ENCODE results near the gene TRMT44. TPM values are rescaled to one million over a fixed set of nuclear protein-coding genes. Genes with fewer than 3 reads are reported as not detected.
"Not testable (repeated sequence)": the region's sequence is repeated elsewhere in the genome, so short reads cannot be mapped to it uniquely, and the experiment has no call there.

Gene TRMT44
- total RNA-seq, 1 experiment from 2014 or later = 9.6 TPM

- peak; percentile 40 for DNase-seq (ENCODE audit: low spot score)
Measured at GRCh38 chr4:8406887-8407286, 33.7 kb upstream of the TRMT44 start.

- DNase-seq (ENCODE audit: low spot score) = no peak
Measured at GRCh38 chr4:8407316-8407715, 33.3 kb upstream of the TRMT44 start.

GRCh38 chr4:8407756-8408155, 32.8 kb upstream of the TRMT44 start:
- no peak for DNase-seq (ENCODE audit: low spot score)

GRCh38 chr4:8409264-8410065, 31.1 kb upstream of the TRMT44 start:
- DNase-seq (ENCODE audit: low spot score) = peak; percentile 42

GRCh38 chr4:8410066-8410625, 30.4 kb upstream of the TRMT44 start:
- DNase-seq (ENCODE audit: low spot score) = no peak

GRCh38 chr4:8410641-8411271, 29.8 kb upstream of the TRMT44 start:
- peak; percentile 72 for DNase-seq (ENCODE audit: low spot score)

- DNase-seq (ENCODE audit: low spot score) = no peak
Measured at GRCh38 chr4:8411351-8412180, 29.0 kb upstream of the TRMT44 start.

GRCh38 chr4:8412288-8412687, 28.3 kb upstream of the TRMT44 start:
- DNase-seq (ENCODE audit: low spot score) = no peak

GRCh38 chr4:8414377-8414776, 26.2 kb upstream of the TRMT44 start:
- peak; percentile 69 for DNase-seq (ENCODE audit: low spot score)

- DNase-seq (ENCODE audit: low spot score) = no peak
Measured at GRCh38 chr4:8417071-8417614, 23.4 kb upstream of the TRMT44 start.

- peak; percentile 52 for DNase-seq (ENCODE audit: low spot score)
Measured at GRCh38 chr4:8419222-8420041, 21.1 kb upstream of the TRMT44 start.

- not testable (repeated sequence) for DNase-seq (ENCODE audit: low spot score)
Measured at GRCh38 chr4:8420151-8420550, 20.4 kb upstream of the TRMT44 start.

- DNase-seq (ENCODE audit: low spot score) = no peak
Measured at GRCh38 chr4:8422327-8422726, 18.2 kb upstream of the TRMT44 start.

GRCh38 chr4:8422786-8423185, 17.8 kb upstream of the TRMT44 start:
- no peak for DNase-seq (ENCODE audit: low spot score)

- no peak for DNase-seq (ENCODE audit: low spot score)
Measured at GRCh38 chr4:8427262-8427661, 13.3 kb upstream of the TRMT44 start.

GRCh38 chr4:8427761-8428287, 12.8 kb upstream of the TRMT44 start:
- no peak for DNase-seq (ENCODE audit: low spot score)

- DNase-seq (ENCODE audit: low spot score) = peak; percentile 80
Measured at GRCh38 chr4:8428288-8429097, 12.1 kb upstream of the TRMT44 start.

GRCh38 chr4:8431553-8431952, 9.0 kb upstream of the TRMT44 start:
- no peak for DNase-seq (ENCODE audit: low spot score)

- DNase-seq (ENCODE audit: low spot score) = no peak
Measured at GRCh38 chr4:8433136-8433535, 7.4 kb upstream of the TRMT44 start.
